Measurements from ENCODE around the gene PIP.
"Not testable (repeated sequence)": the region's sequence is repeated elsewhere in the genome, so short reads cannot be mapped to it uniquely, and the experiment has no call there.

PIP gene

DNA sequence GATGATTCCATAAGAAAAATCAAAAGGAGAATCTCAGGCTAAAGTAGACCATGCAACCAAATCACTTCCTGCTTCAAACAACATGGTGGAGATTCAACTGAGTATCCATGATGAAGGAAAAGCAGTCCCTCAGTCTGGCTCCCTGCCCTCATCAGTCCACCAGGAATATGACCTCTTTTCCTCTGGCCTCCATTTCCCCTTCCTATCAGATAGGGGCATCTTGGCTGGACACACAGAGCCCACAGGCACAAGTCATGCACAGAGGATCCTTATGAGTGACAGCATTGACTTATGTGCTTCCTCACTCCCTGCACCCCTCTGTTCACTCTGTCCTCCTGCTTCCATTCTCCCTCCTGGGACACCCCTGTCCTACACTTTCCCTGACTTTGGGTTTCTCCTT is 16.8 kb downstream of the PIP start:
- TF ChIP-seq CTCF (IDR thresholded peaks at IDR 0.05; ENCODE audit: extremely low read depth, missing control alignments) = no peak

DNA sequence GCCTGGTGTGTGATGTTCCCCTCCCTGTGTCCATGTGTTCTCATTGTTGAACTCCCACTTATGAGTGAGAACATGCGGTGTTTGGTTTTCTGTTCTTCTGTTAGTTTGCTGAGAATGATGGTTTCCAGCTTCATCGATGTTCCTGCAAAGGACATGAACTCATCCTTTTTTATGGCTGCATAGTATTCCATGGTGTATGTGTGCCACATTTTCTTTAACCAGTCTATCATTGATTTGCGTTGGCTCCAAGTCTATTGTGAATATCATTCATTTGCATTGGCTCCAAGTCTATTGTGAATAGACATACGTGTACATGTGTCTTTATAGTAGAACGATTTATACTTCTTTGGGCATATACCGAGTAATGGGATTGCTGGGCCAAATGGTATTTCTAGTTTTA is 18.8 kb downstream of the PIP start:
- not testable (repeated sequence) for DNase-seq (ENCODE audit: low spot score)

More for the DNA sequence above, 16.8 kb downstream of the PIP start:
- no peak for DNase-seq (ENCODE audit: low spot score)

DNA sequence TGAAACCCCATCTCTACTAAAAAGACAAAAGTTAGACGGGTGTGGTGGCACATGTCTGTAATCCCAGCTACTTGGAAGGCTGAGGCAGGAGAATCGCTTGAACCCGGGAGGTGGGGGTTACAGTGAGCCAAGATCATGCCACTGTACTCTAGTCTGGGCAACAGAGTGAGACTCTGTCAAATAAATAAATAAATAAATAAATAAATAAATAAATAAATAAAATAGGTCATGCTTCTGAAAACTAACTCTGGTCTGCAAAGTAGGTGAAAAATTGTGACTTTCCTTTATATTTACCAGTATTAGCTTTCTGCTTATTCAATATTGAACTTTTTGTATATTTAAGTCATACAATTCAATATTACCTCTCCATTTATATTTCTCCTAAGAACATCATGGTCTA is 26.7 kb downstream of the PIP start:
- not testable (repeated sequence) for DNase-seq (ENCODE audit: low spot score)

DNA sequence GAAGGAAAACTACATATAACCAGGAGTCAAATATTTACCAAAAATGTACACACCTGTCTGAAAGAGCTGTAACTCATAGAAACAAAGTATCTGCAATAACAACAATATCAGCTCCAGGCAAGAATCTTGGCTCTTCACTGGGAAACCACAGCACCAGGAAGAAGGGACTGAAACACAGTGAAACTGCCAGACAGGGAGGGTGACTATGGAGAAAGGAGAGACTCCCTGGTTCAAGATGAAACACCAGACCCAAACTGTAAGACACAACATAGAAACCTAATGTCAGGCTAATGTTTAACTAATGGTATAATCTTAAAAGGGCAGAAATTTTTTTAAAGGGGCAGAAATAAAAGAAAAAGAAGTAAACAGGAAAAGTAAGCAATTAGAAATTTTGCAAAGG is 39.8 kb downstream of the PIP start:
- DNase-seq (ENCODE audit: low spot score) = no peak
- no peak for TF ChIP-seq CTCF (IDR thresholded peaks at IDR 0.05; ENCODE audit: extremely low read depth, missing control alignments)

- no peak for DNase-seq (ENCODE audit: low spot score)
- no peak for TF ChIP-seq CTCF (IDR thresholded peaks at IDR 0.05; ENCODE audit: extremely low read depth, missing control alignments)
These were observed 40.5 kb downstream of the PIP start for GRCh38 chr7:143172354-143172753.

DNA sequence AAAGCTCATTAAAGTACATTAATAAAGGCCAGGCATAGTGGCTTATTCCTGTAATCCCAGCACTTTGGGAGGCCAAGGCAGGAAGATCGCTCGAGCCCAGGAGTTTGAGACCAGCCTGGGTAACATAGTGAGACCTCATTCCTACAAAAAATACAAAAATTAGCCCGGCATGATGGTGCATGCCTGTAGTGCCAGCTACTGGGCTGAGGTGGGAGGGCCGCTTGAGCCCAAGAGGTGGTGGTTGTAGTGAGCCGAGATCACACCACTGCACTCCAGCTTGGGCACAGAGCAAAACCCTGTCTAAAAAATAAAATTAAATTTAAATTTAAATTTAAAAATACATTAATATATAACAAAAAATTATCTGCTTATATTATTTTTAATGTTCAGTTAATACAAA is 44.3 kb downstream of the PIP start:
- no peak for TF ChIP-seq CTCF (IDR thresholded peaks at IDR 0.05; ENCODE audit: extremely low read depth, missing control alignments)

GRCh38 chr7:143177374-143178119 is 45.7 kb downstream of the PIP start:
- TF ChIP-seq CTCF (IDR thresholded peaks at IDR 0.05; ENCODE audit: extremely low read depth, missing control alignments) = no peak

More for the DNA sequence above, 44.3 kb downstream of the PIP start:
- no peak for DNase-seq (ENCODE audit: low spot score)

GRCh38 chr7:143180771-143181170 is 48.9 kb downstream of the PIP start:
- DNase-seq (ENCODE audit: low spot score) = not testable (repeated sequence)

More at GRCh38 chr7:143177374-143178119, 45.7 kb downstream of the PIP start:
- DNase-seq (ENCODE audit: low spot score) = no peak

GRCh38 chr7:143181349-143181748 is 49.5 kb downstream of the PIP start:
- DNase-seq (ENCODE audit: low spot score) = no peak
- TF ChIP-seq CTCF (IDR thresholded peaks at IDR 0.05; ENCODE audit: extremely low read depth, missing control alignments) = no peak
